Nephron progenitor cell (in vitro differentiated cells): ENCODE results near the gene STUM.
"Not testable (repeated sequence)": the region's sequence is repeated elsewhere in the genome, so short reads cannot be mapped to it uniquely, and the experiment has no call there.

Source experiments
- DNase-seq: peaks from one replicate; pipeline ENCODE4 v3.0.0; 2021
- H3K27ac Mint-ChIP-seq: 2 replicates; pipeline ENCODE4 v1.8.0; 2021; ENCODE audit warnings: mild to moderate bottlenecking, moderate library complexity, mixed read lengths
- H3K27me3 Mint-ChIP-seq: 2 replicates; pipeline ENCODE4 v1.8.0; 2021; ENCODE audit warnings: mild to moderate bottlenecking, low read depth, mixed read lengths; ENCODE audit not compliant: poor library complexity
- H3K36me3 Mint-ChIP-seq: 2 replicates; pipeline ENCODE4 v1.8.0; 2021; ENCODE audit warnings: low read depth, mixed read lengths
- H3K4me1 Mint-ChIP-seq: 2 replicates; pipeline ENCODE4 v1.8.0; 2021; ENCODE audit warnings: mixed read lengths
- H3K4me3 Mint-ChIP-seq: 2 replicates; pipeline ENCODE4 v1.8.0; 2021; ENCODE audit warnings: mild to moderate bottlenecking, moderate library complexity, mixed read lengths
- H3K9me3 Mint-ChIP-seq: 2 replicates; pipeline ENCODE4 v1.8.0; 2021; ENCODE audit warnings: mild to moderate bottlenecking, moderate library complexity, mixed read lengths
- CTCF ChIP-seq: fragments of 200-600 bp; sonication (generic); IDR thresholded peaks from 2 replicates; pipeline ENCODE4 v1.5.0; 2021; ENCODE audit warnings: antibody characterized with exemption

STUM gene

DNA sequence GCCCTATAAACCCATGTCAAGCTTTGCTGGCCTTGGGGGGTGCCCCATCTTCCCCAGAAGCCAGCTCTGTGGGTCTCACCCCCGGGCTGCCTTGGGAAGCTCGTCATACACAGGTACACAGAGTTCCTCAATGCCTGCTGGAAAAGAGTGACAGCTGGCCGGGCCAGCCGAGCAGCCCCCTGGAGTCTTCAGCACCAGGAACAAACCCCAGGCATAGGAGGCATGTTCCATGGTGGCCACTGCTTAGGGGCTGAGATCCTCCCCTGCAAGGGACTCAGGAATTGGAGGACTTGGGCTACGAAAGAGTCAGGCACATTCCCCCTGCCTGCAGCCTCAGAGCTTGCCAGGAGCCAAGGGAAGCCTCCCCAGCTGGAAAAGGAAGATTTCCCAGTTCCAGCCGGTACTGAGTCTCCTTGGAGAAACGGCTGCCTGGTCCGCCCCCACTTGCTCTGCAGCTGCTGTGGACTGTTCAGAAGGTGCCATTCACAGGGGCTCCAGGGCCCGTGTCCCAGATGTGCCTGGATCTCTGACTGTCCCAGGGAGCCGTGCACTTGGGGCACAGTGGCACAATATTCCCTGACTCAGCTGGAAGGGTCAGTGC, 89.5 kb downstream of the STUM start:
- Mint-ChIP-seq H3K36me3 (peaks cover 5% of the 10 kb centered on the region), H3K4me1 (peaks cover 18% of the 10 kb centered on the region), H3K4me3 (no peak overlapping the region), H3K27me3 (peaks cover 17% of the 10 kb centered on the region), H3K9me3 (no peaks in the 10 kb centered on the region), H3K27ac (no peak overlapping the region)
- no peak for TF ChIP-seq CTCF
- no peak for DNase-seq

DNA sequence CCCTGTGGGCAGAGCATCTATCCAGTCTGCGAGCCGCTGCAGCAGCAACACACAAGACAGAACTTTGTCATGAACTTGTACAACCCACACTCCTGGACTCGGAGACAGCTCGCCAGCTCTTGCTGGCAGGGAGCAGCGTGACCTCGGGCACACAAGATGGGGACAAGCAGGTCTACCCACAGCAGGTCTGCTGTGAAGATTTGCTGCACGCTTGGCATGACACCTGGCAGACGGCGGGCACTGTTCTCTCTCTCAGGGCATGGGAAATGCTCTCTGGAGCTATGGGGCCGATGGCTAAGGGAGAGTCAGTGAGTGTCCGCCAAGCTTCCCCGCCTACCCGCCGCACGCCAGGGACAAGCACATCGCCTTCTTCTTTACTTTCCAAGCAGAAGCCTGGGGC, 90.0 kb downstream of the STUM start:
- Mint-ChIP-seq H3K36me3 (peaks cover 5% of the 10 kb centered on the region), H3K27ac (no peak overlapping the region), H3K4me3 (no peak overlapping the region), H3K4me1 (peaks cover 20% of the 10 kb centered on the region), H3K9me3 (no peaks in the 10 kb centered on the region), H3K27me3 (peaks cover 17% of the 10 kb centered on the region)
- no peak for TF ChIP-seq CTCF
- DNase-seq: no peak

GRCh38 chr1:226639206-226639605, 90.6 kb downstream of the STUM start:
- not testable (repeated sequence) for H3K9me3 Mint-ChIP-seq, H3K4me3 Mint-ChIP-seq, H3K27ac Mint-ChIP-seq, H3K36me3 Mint-ChIP-seq, DNase-seq
- peaks cover 17% of the 10 kb centered on the region for H3K27me3 Mint-ChIP-seq
- peaks cover 21% of the 10 kb centered on the region for H3K4me1 Mint-ChIP-seq

GRCh38 chr1:226639631-226640061, 91.1 kb downstream of the STUM start:
- Mint-ChIP-seq H3K4me1 (peaks cover 18% of the 10 kb centered on the region), H3K27ac (no peak overlapping the region), H3K27me3 (peaks cover 17% of the 10 kb centered on the region), H3K36me3 (peaks cover 5% of the 10 kb centered on the region), H3K9me3 (no peaks in the 10 kb centered on the region), H3K4me3 (no peak overlapping the region)
- DNase-seq: no peak
- TF ChIP-seq CTCF: no peak

- no peaks in the 10 kb centered on the region for H3K9me3 Mint-ChIP-seq
- H3K36me3 Mint-ChIP-seq: peaks cover 5% of the 10 kb centered on the region
- peak overlapping the region; percentile 14 for H3K27ac Mint-ChIP-seq
- TF ChIP-seq CTCF: no peak
- H3K4me3 Mint-ChIP-seq: no peak overlapping the region
- H3K4me1 Mint-ChIP-seq: peaks cover 24% of the 10 kb centered on the region
- DNase-seq: no peak
- H3K27me3 Mint-ChIP-seq: peaks cover 12% of the 10 kb centered on the region
These were observed 92.0 kb downstream of the STUM start for GRCh38 chr1:226640321-226641136.

- peaks cover 3% of the 10 kb centered on the region for H3K36me3 Mint-ChIP-seq
- no peak overlapping the region for H3K27ac Mint-ChIP-seq
- no peaks in the 10 kb centered on the region for H3K9me3 Mint-ChIP-seq
- no peak overlapping the region for H3K4me3 Mint-ChIP-seq
- no peak for TF ChIP-seq CTCF
- DNase-seq: no peak
- H3K4me1 Mint-ChIP-seq: peaks cover 30% of the 10 kb centered on the region
- H3K27me3 Mint-ChIP-seq: peaks cover 7% of the 10 kb centered on the region
These were observed 93.2 kb downstream of the STUM start for GRCh38 chr1:226641671-226642231.
